Measurements from ENCODE around the gene HAGHL. TPM values are rescaled to one million over a fixed set of nuclear protein-coding genes. Genes with fewer than 3 reads are reported as not detected.

The HAGHL gene
- total and polyA plus RNA-seq, 2 donors from 2014 or later: 7.5 to 18.0 TPM

DNA sequence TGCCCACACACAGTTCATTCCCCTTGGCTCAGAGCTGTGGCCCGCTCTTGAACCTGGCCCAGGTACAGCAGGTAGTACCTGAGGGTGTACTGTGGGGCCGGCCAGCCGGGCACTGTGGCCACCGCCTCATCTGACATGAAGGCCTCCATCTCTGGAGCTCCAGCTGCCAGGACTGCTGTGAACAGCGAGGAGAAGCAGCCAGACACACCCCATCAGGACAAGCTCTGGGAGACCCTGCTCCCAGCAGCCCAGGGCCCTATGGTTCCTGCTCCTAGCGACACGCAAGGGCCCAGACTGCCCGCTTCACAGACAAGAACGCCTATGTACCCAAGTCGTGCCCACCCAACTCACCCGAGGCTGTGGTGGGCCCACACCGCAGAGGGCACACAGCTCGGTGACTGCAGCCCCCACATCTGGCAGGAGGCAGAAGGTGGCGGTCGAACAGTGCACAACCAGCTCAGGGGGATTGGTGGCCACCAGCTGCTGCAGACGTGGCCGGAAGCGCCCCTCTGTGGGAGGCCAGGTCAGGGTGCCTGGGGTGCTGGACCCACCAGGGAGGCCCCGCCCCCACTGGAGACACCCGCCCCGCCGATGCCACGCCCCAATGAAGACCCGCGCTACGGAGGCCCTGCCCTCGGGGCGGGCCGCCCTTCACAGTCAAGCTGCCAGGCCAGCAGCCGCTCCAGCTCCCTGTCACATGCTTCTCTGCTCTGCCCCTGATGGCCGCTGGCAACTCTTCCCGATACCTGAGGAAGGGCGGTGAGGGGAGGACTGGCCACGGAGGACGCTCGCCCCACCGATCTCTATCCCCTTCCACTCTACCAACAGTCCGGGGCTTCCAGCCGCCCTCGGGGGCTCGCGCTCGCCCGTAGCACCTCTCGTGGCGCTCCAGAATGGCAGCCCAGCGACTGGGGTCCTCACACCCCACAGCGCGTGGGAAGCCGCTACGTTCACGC is 47.8 kb upstream of the HAGHL start:
- intact Hi-C loops (cut with DNase I): no loop called here
- TF ChIP-seq CTCF (IDR thresholded peaks at IDR 0.05; ENCODE audit: borderline replicate concordance, extremely low read depth, insufficient read depth): no peak
- peak; percentile 83 to 94 (median 90) for DNase-seq
- Histone ChIP-seq H3K4me1 (ENCODE audit: control insufficient read depth in 2 of 3, insufficient read depth in 2 of 3, low read depth in 1 of 3, low read length in 3 of 3) (peaks cover 0 to 41% (median 12%) of the 10 kb centered on the region in 3 donors), H3K36me3 (ENCODE audit: control insufficient read depth in 2 of 3, insufficient read depth in 3 of 3, low read length in 3 of 3) (peaks cover 5 to 19% (median 8%) of the 10 kb centered on the region in 3 donors), H3K27ac (ENCODE audit: low read depth in 2 of 2, low read length in 2 of 2) (peak overlapping the region; percentile 70 to 82), H3K4me3 (ENCODE audit: low read length in 3 of 3) (peak overlapping the region in 2 of 3 donors; percentile 36 to 57), H3K9me3 (ENCODE audit: control insufficient read depth in 2 of 3, insufficient read depth in 1 of 3, low read length in 3 of 3) (no peaks in the 10 kb centered on the region), H3K27me3 (ENCODE audit: control insufficient read depth, insufficient read depth, low read length) (no peaks in the 10 kb centered on the region), H3K9ac (ENCODE audit: low read length in 3 of 3) (peak overlapping the region in 1 of 3 donors; percentile 19)
- FAIRE-seq: no peak

DNA sequence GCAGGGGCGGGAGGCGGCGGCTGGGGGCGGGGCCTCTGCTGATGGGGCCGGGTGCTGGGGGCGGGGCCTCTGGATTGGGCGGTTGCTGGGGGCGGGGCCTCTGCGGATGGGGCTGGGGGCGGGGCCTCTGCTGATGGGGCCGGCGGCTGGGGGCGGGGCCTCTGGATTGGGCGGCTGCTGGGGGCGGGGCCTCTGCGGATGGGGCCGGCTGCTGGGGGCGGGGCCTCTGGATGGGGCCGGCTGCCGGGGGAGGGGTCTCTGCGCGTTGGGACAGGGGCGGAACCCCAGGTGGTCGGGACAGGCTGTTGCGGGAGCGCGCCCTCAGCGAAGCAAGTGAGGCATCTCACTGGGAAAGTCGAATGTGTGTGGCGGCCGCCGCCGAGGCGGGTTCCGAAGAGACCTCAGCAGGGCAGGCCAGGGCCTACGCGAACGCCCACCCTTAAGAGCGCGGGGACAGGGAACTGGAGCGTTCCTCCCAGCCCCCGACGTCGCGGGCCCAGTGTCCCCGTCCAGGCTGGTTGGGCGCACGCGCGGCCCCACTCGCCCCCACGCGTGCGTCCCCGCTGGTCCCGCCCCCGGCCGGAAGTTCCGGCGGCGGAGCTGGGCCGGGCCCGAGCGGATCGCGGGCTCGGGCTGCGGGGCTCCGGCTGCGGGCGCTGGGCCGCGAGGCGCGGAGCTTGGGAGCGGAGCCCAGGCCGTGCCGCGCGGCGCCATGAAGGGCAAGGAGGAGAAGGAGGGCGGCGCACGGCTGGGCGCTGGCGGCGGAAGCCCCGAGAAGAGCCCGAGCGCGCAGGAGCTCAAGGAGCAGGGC is 46.9 kb upstream of the HAGHL start, which contains the start of gene STUB1:
TSS of gene STUB1 (plus strand) at position 597 of the 811 bp plus-strand sequence. CDS start at position 713, 116 bp downstream.
- peaks cover 5 to 19% (median 8%) of the 10 kb centered on the region in 3 donors for H3K36me3 ChIP-seq (ENCODE audit: control insufficient read depth in 2 of 3, insufficient read depth in 3 of 3, low read length in 3 of 3)
- H3K27me3 ChIP-seq (ENCODE audit: control insufficient read depth, insufficient read depth, low read length): no peaks in the 10 kb centered on the region
- H3K4me3 ChIP-seq (ENCODE audit: low read length in 3 of 3): peak within 1 kb of the TSS; percentile 61 to 79 (median 77)
- DNase-seq (peak; percentile 91 to 97 (median 94)), FAIRE-seq (no peak)
- TF ChIP-seq CTCF (IDR thresholded peaks at IDR 0.05; ENCODE audit: borderline replicate concordance, extremely low read depth, insufficient read depth): no peak
- intact Hi-C loops (cut with DNase I): no loop called here
- H3K9ac ChIP-seq (ENCODE audit: low read length in 3 of 3): peak within 1 kb of the TSS; percentile 26 to 71 (median 64)
- no peaks in the 10 kb centered on the region for H3K9me3 ChIP-seq (ENCODE audit: control insufficient read depth in 2 of 3, insufficient read depth in 1 of 3, low read length in 3 of 3)
- peak within 1 kb of the TSS; percentile 93 to 94 for H3K27ac ChIP-seq (ENCODE audit: low read depth in 2 of 2, low read length in 2 of 2)
- peaks cover 0 to 41% (median 12%) of the 10 kb centered on the region in 3 donors for H3K4me1 ChIP-seq (ENCODE audit: control insufficient read depth in 2 of 3, insufficient read depth in 2 of 3, low read depth in 1 of 3, low read length in 3 of 3)

GRCh38 chr16:680625-680945 is 46.3 kb upstream of the HAGHL start:
- peak overlapping the region in 2 of 3 donors; percentile 64 to 71 for H3K9ac ChIP-seq (ENCODE audit: low read length in 3 of 3)

More at GRCh38 chr16:680625-680945, 46.3 kb upstream of the HAGHL start:
- peak overlapping the region; percentile 9 to 51 for H3K27ac ChIP-seq (ENCODE audit: low read depth in 2 of 2, low read length in 2 of 2)
- TF ChIP-seq CTCF (IDR thresholded peaks at IDR 0.05; ENCODE audit: borderline replicate concordance, extremely low read depth, insufficient read depth): no peak
- intact Hi-C loops (cut with DNase I): no loop called here
- no peaks in the 10 kb centered on the region for H3K9me3 ChIP-seq (ENCODE audit: control insufficient read depth in 2 of 3, insufficient read depth in 1 of 3, low read length in 3 of 3)
- no peak for DNase-seq
- H3K27me3 ChIP-seq (ENCODE audit: control insufficient read depth, insufficient read depth, low read length): no peaks in the 10 kb centered on the region
- peaks cover 5 to 19% (median 8%) of the 10 kb centered on the region in 3 donors for H3K36me3 ChIP-seq (ENCODE audit: control insufficient read depth in 2 of 3, insufficient read depth in 3 of 3, low read length in 3 of 3)
- peak overlapping the region; percentile 42 to 79 (median 77) for H3K4me3 ChIP-seq (ENCODE audit: low read length in 3 of 3)
- H3K4me1 ChIP-seq (ENCODE audit: control insufficient read depth in 2 of 3, insufficient read depth in 2 of 3, low read depth in 1 of 3, low read length in 3 of 3): peaks cover 0 to 42% (median 12%) of the 10 kb centered on the region in 3 donors
- no peak for FAIRE-seq
